Fibroblast of lung (primary cell): Measurements from ENCODE around the gene UGGT2. TPM values are rescaled to one million over a fixed set of nuclear protein-coding genes. Genes with fewer than 3 reads are reported as not detected.
A peak's percentile ranks its signal among the peaks of the same experiment; 100 is the strongest.

ENCODE experiments used
- DNase-seq, 2 donors: peaks; one replicate each; pipeline versions ENCODE4 v3.0.0 to v3.0.0-alpha.2; 2010; ENCODE audit warnings: low read depth in 2 of 2
- H2AFZ ChIP-seq: 2 replicates; pipeline ENCODE4 v1.5.1; 2012; ENCODE audit warnings: low read length, control low read depth, inconsistent platforms
- H3K27ac ChIP-seq: 2 replicates; pipeline ENCODE4 v1.5.1; 2011; ENCODE audit warnings: low read length, control low read depth; ENCODE audit not compliant: insufficient read depth
- H3K27me3 ChIP-seq: 2 replicates; pipeline ENCODE4 v1.5.1; 2011; ENCODE audit warnings: mild to moderate bottlenecking, low read length; ENCODE audit not compliant: control insufficient read depth, insufficient read depth
- H3K36me3 ChIP-seq: 2 replicates; pipeline ENCODE4 v1.5.1; 2011; ENCODE audit warnings: low read length; ENCODE audit not compliant: control insufficient read depth, insufficient read depth
- H3K4me1 ChIP-seq: 2 replicates; pipeline ENCODE4 v1.5.1; 2011; ENCODE audit warnings: low read length; ENCODE audit not compliant: control insufficient read depth, insufficient read depth; ENCODE audit errors: extremely low read depth
- H3K4me2 ChIP-seq: 2 replicates; pipeline ENCODE4 v1.5.1; 2011; ENCODE audit warnings: low read length, control low read depth; ENCODE audit not compliant: insufficient read depth; ENCODE audit errors: extremely low read depth
- H3K4me3 ChIP-seq, 4 experiments: fragments of 200-600 bp in 1 of 4; sonication (generic) in 1 of 4; replicated peaks in 1 of 4; 2 replicates each; pipeline ENCODE4 v1.5.1; 2011 to 2016; ENCODE audit warnings: low read length in 4 of 4, low read depth in 3 of 4, mild to moderate bottlenecking in 3 of 4, control low read depth in 2 of 4, inconsistent platforms in 1 of 4, mixed read lengths in 1 of 4; ENCODE audit not compliant: insufficient read depth in 1 of 4; ENCODE audit errors: control extremely low read depth in 1 of 4
- H3K79me2 ChIP-seq: 2 replicates; pipeline ENCODE4 v1.5.1; 2012; ENCODE audit warnings: mild to moderate bottlenecking, low read length, inconsistent platforms; ENCODE audit not compliant: control insufficient read depth, insufficient read depth
- H3K9ac ChIP-seq: 2 replicates; pipeline ENCODE4 v1.5.1; 2011; ENCODE audit warnings: mild to moderate bottlenecking, low read length, control low read depth; ENCODE audit not compliant: insufficient read depth
- H3K9me3 ChIP-seq: 2 replicates; pipeline ENCODE4 v1.5.1; 2012; ENCODE audit warnings: low read depth, low read length; ENCODE audit not compliant: control insufficient read depth, insufficient read depth
- H4K20me1 ChIP-seq: 2 replicates; pipeline ENCODE4 v1.5.1; 2011; ENCODE audit warnings: low read length; ENCODE audit not compliant: control insufficient read depth, insufficient read depth; ENCODE audit errors: extremely low read depth
- CTCF ChIP-seq, 2 donors: IDR thresholded peaks in 1 of 2; conservative IDR thresholded peaks in 1 of 2; 1 replicate in 1 of 2; 2 replicates in 1 of 2; pipeline ENCODE4 v1.5.1; 2011 to 2012; ENCODE audit warnings: low read length in 2 of 2, control low read depth in 1 of 2, inconsistent platforms in 1 of 2, low read depth in 1 of 2, mild to moderate bottlenecking in 1 of 2
- EZH2 ChIP-seq: IDR thresholded peaks from 2 replicates; pipeline ENCODE4 v1.5.1; 2012; ENCODE audit warnings: low read length, control low read depth, mild to moderate bottlenecking; ENCODE audit errors: missing control alignments
- polyA plus RNA-seq, 2 donors: library from polyadenylated mRNA; depleted of rRNA in 1 of 2; stranded (reverse) in 1 of 2; unstranded in 1 of 2; fragments of >200 nt; gene quantifications; 2 replicates each; pipeline ENCODE4 v1.2.1, GENCODE V29; 2011 to 2012; ENCODE audit warnings: missing spikeins in 1 of 2
- total RNA-seq: library from RNA; depleted of rRNA; stranded (reverse); fragments of >200 nt; gene quantifications from 2 replicates; pipeline ENCODE4 v1.2.1, GENCODE V29; 2014

Gene UGGT2
- total and polyA plus RNA-seq, 2 donors (not counting 1 experiment from before 2014, with no cell fraction given): 26.3 to 47.2 TPM

- Histone ChIP-seq H3K27ac (no peak overlapping the region), H3K4me1 (no peaks in the 10 kb centered on the region), H3K27me3 (no peaks in the 10 kb centered on the region), H3K4me2 (no peak overlapping the region), H3K9me3 (no peaks in the 10 kb centered on the region), H2AFZ (no peak overlapping the region), H3K79me2 (no peaks in the 10 kb centered on the region), H3K9ac (no peak overlapping the region), H3K36me3 (no peaks in the 10 kb centered on the region), H3K4me3 (no peak overlapping the region), H4K20me1 (no peaks in the 10 kb centered on the region)
- TF ChIP-seq EZH2: no peak
- TF ChIP-seq CTCF (conservative IDR thresholded peaks at IDR 0.05 in 1 of 2, IDR thresholded peaks at IDR 0.05 in 1 of 2; ENCODE audit: low read depth in 1 of 2, low read length in 2 of 2): no peak
- DNase-seq: no peak
Observed at GRCh38 chr13:95870421-95870820, 182.8 kb downstream of the UGGT2 start.

- DNase-seq: peak in 1 of 2 donors; percentile 30
- Histone ChIP-seq H3K9ac (no peak overlapping the region), H3K27me3 (no peaks in the 10 kb centered on the region)
Observed at GRCh38 chr13:95865080-95865615, 188.1 kb downstream of the UGGT2 start.

GRCh38 chr13:95862408-95862807, 190.8 kb downstream of the UGGT2 start:
- Histone ChIP-seq H3K4me3 (no peak overlapping the region), H3K79me2 (no peaks in the 10 kb centered on the region), H3K27me3 (no peaks in the 10 kb centered on the region), H2AFZ (no peak overlapping the region), H3K4me2 (no peak overlapping the region), H3K4me1 (no peaks in the 10 kb centered on the region), H3K9me3 (no peaks in the 10 kb centered on the region), H3K27ac (no peak overlapping the region), H3K9ac (no peak overlapping the region), H4K20me1 (no peaks in the 10 kb centered on the region), H3K36me3 (no peaks in the 10 kb centered on the region)
- no peak for DNase-seq
- TF ChIP-seq EZH2: no peak
- no peak for TF ChIP-seq CTCF (conservative IDR thresholded peaks at IDR 0.05 in 1 of 2, IDR thresholded peaks at IDR 0.05 in 1 of 2; ENCODE audit: low read depth in 1 of 2, low read length in 2 of 2)

More at GRCh38 chr13:95865080-95865615, 188.1 kb downstream of the UGGT2 start:
- Histone ChIP-seq H4K20me1 (no peaks in the 10 kb centered on the region), H3K4me3 (no peak overlapping the region), H2AFZ (no peak overlapping the region), H3K9me3 (no peaks in the 10 kb centered on the region), H3K27ac (no peak overlapping the region), H3K79me2 (no peaks in the 10 kb centered on the region), H3K4me2 (no peak overlapping the region), H3K36me3 (no peaks in the 10 kb centered on the region), H3K4me1 (no peaks in the 10 kb centered on the region)
- TF ChIP-seq EZH2 (no peak), CTCF (conservative IDR thresholded peaks at IDR 0.05 in 1 of 2, IDR thresholded peaks at IDR 0.05 in 1 of 2; ENCODE audit: low read depth in 1 of 2, low read length in 2 of 2) (no peak)
